HEK293 (cell line): ENCODE data around the gene DHRS3.

Experiments used
- CTCF ChIA-PET: fragments of 350-600 bp; formaldehyde crosslinking; extraction: SDS; loops from one replicate; lab custom pipeline; 2021; ENCODE audit warnings: antibody characterized with exemption; lab: Yijun Ruan, JAX
- POLR2A ChIA-PET: fragments of 300-600 bp; formaldehyde crosslinking; extraction: SDS; loops from one replicate; lab custom pipeline; 2020; ENCODE audit warnings: antibody characterized with exemption, inconsistent platforms; lab: Yijun Ruan, JAX
- H3K27ac ChIP-seq: fragments of 200-500 bp; sonication (Bioruptor generic); 2 replicates; pipeline ENCODE4 v1.5.1; 2014; ENCODE audit warnings: low read depth, low read length, control low read depth, inconsistent platforms; ENCODE audit errors: extremely low read depth
- H3K36me3 ChIP-seq, 2 experiments: fragments of 200-500 bp in 1 of 2; sonication (Bioruptor generic) in 1 of 2; 1 replicate in 1 of 2; 2 replicates in 1 of 2; pipeline ENCODE4 v1.5.1; 2014 to 2017; ENCODE audit warnings: inconsistent platforms in 2 of 2, low read length in 2 of 2; ENCODE audit not compliant: control insufficient read depth in 2 of 2, insufficient read depth in 1 of 2
- H3K4me1 ChIP-seq: fragments of 200-500 bp; sonication (Bioruptor generic); 2 replicates; pipeline ENCODE4 v1.5.1; 2014; ENCODE audit warnings: mild to moderate bottlenecking, low read length, inconsistent platforms; ENCODE audit not compliant: control insufficient read depth, insufficient read depth
- H3K4me3 ChIP-seq: 2 replicates; pipeline ENCODE4 v1.5.1; 2011; ENCODE audit warnings: low read depth, mild to moderate bottlenecking, control low read depth, low read length, moderate library complexity
- H3K9me3 ChIP-seq: fragments of 200-500 bp; sonication (Bioruptor generic); 2 replicates; pipeline ENCODE4 v1.5.1; 2014; ENCODE audit warnings: low read depth, low read length, inconsistent platforms; ENCODE audit not compliant: control insufficient read depth, insufficient read depth
- GLIS2 ChIP-seq: fragments of 450-650 bp; formaldehyde crosslinking; IDR thresholded peaks from 2 replicates; pipeline ENCODE4 v1.5.1; 2016; ENCODE audit warnings: missing biosample characterization, missing genetic modification characterization
- HOXA7 ChIP-seq: sonication (generic); formaldehyde crosslinking; IDR thresholded peaks from 2 replicates; pipeline ENCODE4 v1.8.1; 2022; ENCODE audit warnings: missing genetic modification reagents, borderline replicate concordance
- KLF10 ChIP-seq: fragments of 450-650 bp; IDR thresholded peaks from 2 replicates; pipeline ENCODE4 v1.5.1; 2018; ENCODE audit warnings: missing biosample characterization, mild to moderate bottlenecking, missing genetic modification characterization
- MZF1 ChIP-seq: fragments of 450-650 bp; formaldehyde crosslinking; IDR thresholded peaks from 2 replicates; pipeline ENCODE4 v1.5.1; 2017; ENCODE audit warnings: missing biosample characterization, missing genetic modification characterization, borderline replicate concordance
- TCF7L2 ChIP-seq: IDR thresholded peaks from 2 replicates; pipeline ENCODE4 v1.6.1; 2011; ENCODE audit warnings: low read depth, mild to moderate bottlenecking, inconsistent platforms, low read length, moderate library complexity, borderline replicate concordance
- ZBTB21 ChIP-seq: fragments of 450-650 bp; formaldehyde crosslinking; IDR thresholded peaks from 2 replicates; pipeline ENCODE4 v1.5.1; 2017; ENCODE audit warnings: missing biosample characterization, missing genetic modification characterization
- ZFP3 ChIP-seq: fragments of 450-650 bp; formaldehyde crosslinking; IDR thresholded peaks from 2 replicates; pipeline ENCODE4 v1.5.1; 2016; ENCODE audit warnings: low read depth, missing biosample characterization, missing genetic modification characterization
- ZNF157 ChIP-seq: fragments of 450-650 bp; formaldehyde crosslinking; IDR thresholded peaks from 2 replicates; pipeline ENCODE4 v1.5.1; 2016; ENCODE audit warnings: missing biosample characterization, missing genetic modification characterization
- ZNF202 ChIP-seq: fragments of 450-650 bp; formaldehyde crosslinking; IDR thresholded peaks from 2 replicates; pipeline ENCODE4 v1.5.1; 2016; ENCODE audit warnings: missing biosample characterization, missing genetic modification characterization, borderline replicate concordance
- ZNF248 ChIP-seq: fragments of 450-650 bp; formaldehyde crosslinking; IDR thresholded peaks from 2 replicates; pipeline ENCODE4 v1.5.1; 2017; ENCODE audit warnings: missing biosample characterization, missing genetic modification characterization
- ZNF341 ChIP-seq: fragments of 450-650 bp; formaldehyde crosslinking; IDR thresholded peaks from 2 replicates; pipeline ENCODE4; 2016; ENCODE audit warnings: low read depth, missing biosample characterization, missing genetic modification characterization
- ZNF350 ChIP-seq: fragments of 450-650 bp; formaldehyde crosslinking; IDR thresholded peaks from 2 replicates; pipeline ENCODE4 v1.5.0; 2017; ENCODE audit warnings: missing biosample characterization, mild to moderate bottlenecking, missing genetic modification characterization
- ZNF391 ChIP-seq: fragments of 450-650 bp; formaldehyde crosslinking; IDR thresholded peaks from 2 replicates; pipeline ENCODE4 v1.5.1; 2016; ENCODE audit warnings: low read depth, missing biosample characterization, missing genetic modification characterization, borderline replicate concordance
- ZNF48 ChIP-seq: fragments of 450-650 bp; formaldehyde crosslinking; IDR thresholded peaks from 2 replicates; pipeline ENCODE4 v1.5.1; 2016; ENCODE audit warnings: missing biosample characterization, missing genetic modification characterization
- ZNF529 ChIP-seq: fragments of 450-650 bp; formaldehyde crosslinking; IDR thresholded peaks from 2 replicates; pipeline ENCODE4 v1.5.1; 2017; ENCODE audit warnings: missing genetic modification characterization, missing biosample characterization; ENCODE audit not compliant: insufficient replicate concordance
- ZNF548 ChIP-seq: fragments of 450-650 bp; formaldehyde crosslinking; IDR thresholded peaks from 2 replicates; pipeline ENCODE4 v1.5.1; 2016; ENCODE audit warnings: missing biosample characterization, missing genetic modification characterization
- ZNF571 ChIP-seq: fragments of 450-650 bp; formaldehyde crosslinking; IDR thresholded peaks from 2 replicates; pipeline ENCODE4 v1.5.0; 2017; ENCODE audit warnings: missing biosample characterization, missing genetic modification characterization
- ZNF600 ChIP-seq: fragments of 450-650 bp; formaldehyde crosslinking; IDR thresholded peaks from 2 replicates; pipeline ENCODE4 v1.5.1; 2016; ENCODE audit warnings: missing biosample characterization, missing genetic modification characterization
- ZNF621 ChIP-seq: fragments of 450-650 bp; formaldehyde crosslinking; IDR thresholded peaks from 2 replicates; pipeline ENCODE4 v1.5.1; 2017; ENCODE audit warnings: missing biosample characterization, missing genetic modification characterization
- ZNF626 ChIP-seq: fragments of 450-650 bp; sonication (Bioruptor Pico); formaldehyde crosslinking; IDR thresholded peaks from 2 replicates; pipeline ENCODE4 v1.5.1; 2018; ENCODE audit warnings: missing biosample characterization, missing genetic modification characterization, inconsistent platforms
- ZNF664 ChIP-seq: fragments of 450-650 bp; formaldehyde crosslinking; IDR thresholded peaks from 2 replicates; pipeline ENCODE4 v1.5.1; 2016; ENCODE audit warnings: missing biosample characterization, missing genetic modification characterization
- ZNF768 ChIP-seq: fragments of 450-650 bp; formaldehyde crosslinking; IDR thresholded peaks from 2 replicates; pipeline ENCODE4 v1.5.1; 2018; ENCODE audit warnings: missing biosample characterization, mild to moderate bottlenecking, missing genetic modification characterization
- ZNF792 ChIP-seq: fragments of 450-650 bp; formaldehyde crosslinking; IDR thresholded peaks from 2 replicates; pipeline ENCODE4 v1.5.1; 2016; ENCODE audit warnings: missing biosample characterization, missing genetic modification characterization
- ZNF837 ChIP-seq: fragments of 450-650 bp; formaldehyde crosslinking; IDR thresholded peaks from 2 replicates; pipeline ENCODE4 v1.5.1; 2016; ENCODE audit warnings: missing biosample characterization, missing genetic modification characterization
- TF ChIP-seq, protein P1 (sequence below): fragments of 450-650 bp; formaldehyde crosslinking; IDR thresholded peaks from 2 replicates; pipeline ENCODE4 v1.5.1; 2016; ENCODE audit warnings: missing biosample characterization, missing genetic modification characterization
- TF ChIP-seq, protein P2 (sequence below): fragments of 450-650 bp; formaldehyde crosslinking; IDR thresholded peaks from 2 replicates; pipeline ENCODE4 v1.5.1; 2016; ENCODE audit warnings: missing biosample characterization, missing genetic modification characterization

DHRS3 gene

DNA sequence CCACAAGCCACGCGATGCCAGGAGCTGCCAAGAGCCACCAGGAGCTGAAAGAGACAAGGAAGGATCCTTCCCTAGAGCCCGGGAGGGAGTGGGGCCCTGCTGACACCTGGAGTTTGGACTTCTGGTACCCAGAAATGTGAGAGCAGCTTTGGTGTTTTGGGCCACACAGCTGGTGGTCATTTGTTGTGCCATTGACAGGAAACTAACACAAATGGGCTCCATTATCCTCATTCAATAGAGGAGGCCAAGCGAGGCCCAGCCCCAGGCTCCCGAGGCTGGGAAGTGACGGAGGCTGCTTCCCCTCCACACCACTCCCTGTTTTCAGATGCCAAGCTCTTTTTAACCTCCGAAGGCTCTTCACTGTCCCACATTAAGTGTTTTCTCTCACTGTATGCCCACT is 25.5 kb downstream of the DHRS3 start (continued):
- TF ChIP-seq ZNF571 (tag by site-specific recombination) = no peak
- TF ChIP-seq ZNF626 (tag by site-specific recombination) = no peak
- TF ChIP-seq HOXA7 (CRISPR knock-in tag) = no peak

DNA sequence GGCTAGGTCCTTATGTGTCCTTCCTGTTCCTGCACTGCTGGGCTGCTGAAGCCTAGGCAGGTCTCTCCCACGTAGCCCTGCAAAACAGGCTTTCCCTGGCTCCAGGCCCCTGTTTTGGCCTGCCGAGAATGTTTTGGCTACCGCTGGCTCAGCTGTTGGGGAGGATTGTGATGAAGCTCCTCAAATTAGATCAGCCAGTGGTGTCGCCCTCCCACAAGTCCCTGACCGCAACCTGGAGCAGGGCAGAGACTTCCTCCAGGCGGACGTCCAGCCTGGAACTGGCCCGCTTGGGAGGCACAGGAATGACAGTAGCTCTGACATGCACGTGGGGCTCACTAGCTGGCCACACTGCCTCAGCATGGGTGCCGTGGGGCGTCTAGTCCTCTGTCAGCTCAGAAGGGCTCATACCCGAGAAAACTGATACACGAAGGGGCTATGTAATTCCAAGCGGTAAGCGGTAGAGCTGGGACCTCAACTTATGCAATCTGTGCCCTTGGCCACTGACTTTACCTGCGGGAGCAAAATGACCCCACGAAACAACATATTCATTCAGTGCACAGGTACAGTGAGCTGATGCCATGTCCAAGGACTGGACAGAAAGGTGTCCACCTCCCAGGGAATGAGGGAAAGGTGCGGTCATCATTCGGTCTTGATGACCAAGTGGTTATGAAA is 26.6 kb downstream of the DHRS3 start:
- Histone ChIP-seq H3K4me1 (peaks cover 12% of the 10 kb centered on the region), H3K27ac (no peak overlapping the region), H3K9me3 (no peaks in the 10 kb centered on the region), H3K36me3 (peaks cover 0 to 7% of the 10 kb centered on the region in 2 experiments; a peak in 1 of 3 replicates), H3K4me3 (no peak overlapping the region)
- POLR2A ChIA-PET = interaction anchor here (0.7 kb wide), 1 partner anchor 25 kb away, joined by 3 read pairs; no protein-coding TSS in a partner anchor
- TF ChIP-seq, protein P1, sequence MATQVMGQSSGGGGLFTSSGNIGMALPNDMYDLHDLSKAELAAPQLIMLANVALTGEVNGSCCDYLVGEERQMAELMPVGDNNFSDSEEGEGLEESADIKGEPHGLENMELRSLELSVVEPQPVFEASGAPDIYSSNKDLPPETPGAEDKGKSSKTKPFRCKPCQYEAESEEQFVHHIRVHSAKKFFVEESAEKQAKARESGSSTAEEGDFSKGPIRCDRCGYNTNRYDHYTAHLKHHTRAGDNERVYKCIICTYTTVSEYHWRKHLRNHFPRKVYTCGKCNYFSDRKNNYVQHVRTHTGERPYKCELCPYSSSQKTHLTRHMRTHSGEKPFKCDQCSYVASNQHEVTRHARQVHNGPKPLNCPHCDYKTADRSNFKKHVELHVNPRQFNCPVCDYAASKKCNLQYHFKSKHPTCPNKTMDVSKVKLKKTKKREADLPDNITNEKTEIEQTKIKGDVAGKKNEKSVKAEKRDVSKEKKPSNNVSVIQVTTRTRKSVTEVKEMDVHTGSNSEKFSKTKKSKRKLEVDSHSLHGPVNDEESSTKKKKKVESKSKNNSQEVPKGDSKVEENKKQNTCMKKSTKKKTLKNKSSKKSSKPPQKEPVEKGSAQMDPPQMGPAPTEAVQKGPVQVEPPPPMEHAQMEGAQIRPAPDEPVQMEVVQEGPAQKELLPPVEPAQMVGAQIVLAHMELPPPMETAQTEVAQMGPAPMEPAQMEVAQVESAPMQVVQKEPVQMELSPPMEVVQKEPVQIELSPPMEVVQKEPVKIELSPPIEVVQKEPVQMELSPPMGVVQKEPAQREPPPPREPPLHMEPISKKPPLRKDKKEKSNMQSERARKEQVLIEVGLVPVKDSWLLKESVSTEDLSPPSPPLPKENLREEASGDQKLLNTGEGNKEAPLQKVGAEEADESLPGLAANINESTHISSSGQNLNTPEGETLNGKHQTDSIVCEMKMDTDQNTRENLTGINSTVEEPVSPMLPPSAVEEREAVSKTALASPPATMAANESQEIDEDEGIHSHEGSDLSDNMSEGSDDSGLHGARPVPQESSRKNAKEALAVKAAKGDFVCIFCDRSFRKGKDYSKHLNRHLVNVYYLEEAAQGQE (tag by site-specific recombination) = no peak
- no peak for TF ChIP-seq ZNF350 (tag by site-specific recombination)
- TF ChIP-seq TCF7L2 = no peak
- no peak for TF ChIP-seq ZNF768
- no peak for TF ChIP-seq ZNF202 (tag by site-specific recombination)
- TF ChIP-seq ZNF621 (tag by site-specific recombination) = no peak
- TF ChIP-seq ZNF792 (tag by site-specific recombination) = no peak
- no peak for TF ChIP-seq ZNF391 (tag by site-specific recombination)
- TF ChIP-seq, protein P2, sequence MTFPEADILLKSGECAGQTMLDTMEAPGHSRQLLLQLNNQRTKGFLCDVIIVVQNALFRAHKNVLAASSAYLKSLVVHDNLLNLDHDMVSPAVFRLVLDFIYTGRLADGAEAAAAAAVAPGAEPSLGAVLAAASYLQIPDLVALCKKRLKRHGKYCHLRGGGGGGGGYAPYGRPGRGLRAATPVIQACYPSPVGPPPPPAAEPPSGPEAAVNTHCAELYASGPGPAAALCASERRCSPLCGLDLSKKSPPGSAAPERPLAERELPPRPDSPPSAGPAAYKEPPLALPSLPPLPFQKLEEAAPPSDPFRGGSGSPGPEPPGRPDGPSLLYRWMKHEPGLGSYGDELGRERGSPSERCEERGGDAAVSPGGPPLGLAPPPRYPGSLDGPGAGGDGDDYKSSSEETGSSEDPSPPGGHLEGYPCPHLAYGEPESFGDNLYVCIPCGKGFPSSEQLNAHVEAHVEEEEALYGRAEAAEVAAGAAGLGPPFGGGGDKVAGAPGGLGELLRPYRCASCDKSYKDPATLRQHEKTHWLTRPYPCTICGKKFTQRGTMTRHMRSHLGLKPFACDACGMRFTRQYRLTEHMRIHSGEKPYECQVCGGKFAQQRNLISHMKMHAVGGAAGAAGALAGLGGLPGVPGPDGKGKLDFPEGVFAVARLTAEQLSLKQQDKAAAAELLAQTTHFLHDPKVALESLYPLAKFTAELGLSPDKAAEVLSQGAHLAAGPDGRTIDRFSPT (tag by site-specific recombination) = no peak
- no peak for TF ChIP-seq ZNF248 (tag by site-specific recombination)
- TF ChIP-seq ZNF529 (tag by site-specific recombination) = no peak
- no peak for TF ChIP-seq ZNF341
- TF ChIP-seq ZNF548 (tag by site-specific recombination) = no peak
- no peak for TF ChIP-seq GLIS2 (tag by site-specific recombination)
- no peak for TF ChIP-seq KLF10 (tag by site-specific recombination)
- CTCF ChIA-PET = interaction anchor here (0.6 to 1.2 kb wide), 3 partner anchors 26 to 113 kb away, joined by 3 to 4 read pairs (median 3); partner anchors contain the start of gene DHRS3

DNA sequence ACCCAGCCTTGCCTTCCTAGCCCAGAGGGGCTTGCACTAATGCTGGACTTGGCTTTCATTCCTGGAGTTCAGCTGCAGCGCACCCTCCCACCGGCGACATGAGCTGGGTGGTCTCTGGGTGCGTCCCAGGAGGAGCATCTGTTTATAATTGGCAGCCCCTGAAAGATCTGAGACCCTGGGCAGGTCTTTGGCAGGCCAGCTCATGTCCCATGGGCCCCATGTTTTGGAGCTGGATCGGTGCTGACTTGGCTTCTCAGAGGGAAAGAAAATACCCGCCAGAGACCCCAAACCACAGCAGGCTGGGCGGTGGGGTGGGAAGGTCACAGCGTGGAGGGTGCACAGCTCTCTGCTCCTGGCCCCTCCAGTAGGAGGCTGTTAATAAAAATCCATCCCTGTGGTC is 29.3 kb downstream of the DHRS3 start:
- peaks cover 0 to 15% of the 10 kb centered on the region in 2 experiments; a peak in 2 of 3 replicates for H3K36me3 ChIP-seq
- POLR2A ChIA-PET = interaction anchor here (0.7 to 1.1 kb wide), 3 partner anchors 10 to 377 kb away, joined by 3 read pairs; no protein-coding TSS in a partner anchor
- H3K4me1 ChIP-seq = peaks cover 7% of the 10 kb centered on the region; the same call in 1 of the 2 replicates
- CTCF ChIA-PET = interaction anchor here (0.7 to 1.1 kb wide), 3 partner anchors 13 to 220 kb away, joined by 3 to 7 read pairs (median 3); no protein-coding TSS in a partner anchor
- H3K9me3 ChIP-seq = no peaks in the 10 kb centered on the region
- H3K27ac ChIP-seq = no peak overlapping the region; the same call in 1 of the 2 replicates
- H3K4me3 ChIP-seq = no peak overlapping the region
- TF ChIP-seq ZNF48 (tag by site-specific recombination) (no peak), ZNF837 (tag by site-specific recombination) (no peak), ZFP3 (tag by site-specific recombination) (no peak), MZF1 (no peak), ZNF600 (tag by site-specific recombination) (no peak), ZNF664 (no peak), ZBTB21 (tag by site-specific recombination) (no peak), ZNF157 (tag by site-specific recombination) (no peak), ZNF792 (tag by site-specific recombination) (no peak)
- TF ChIP-seq, protein P2 (tag by site-specific recombination) = no peak
